HepG2 (cell line): ENCODE data around the gene CALML4. TPM values are rescaled to one million over a fixed set of nuclear protein-coding genes. Genes with fewer than 3 reads are reported as not detected.

Experiments used
- CREB1 ChIP-seq, 2 experiments: fragments of 450-650 bp in 1 of 2; IDR thresholded peaks; 2 replicates each; pipeline ENCODE4 v1.6.1; 2016 to 2017; ENCODE audit warnings: control low read depth in 1 of 2, mild to moderate bottlenecking in 1 of 2, missing compliant biosample characterization in 1 of 2, missing genetic modification characterization in 1 of 2
- CREB3 ChIP-seq: sonication (generic); formaldehyde crosslinking; IDR thresholded peaks from 2 replicates; pipeline ENCODE4 v1.5.0; 2020; ENCODE audit warnings: missing genetic modification reagents
- DNMT1 ChIP-seq: sonication (generic); formaldehyde crosslinking; IDR thresholded peaks from 2 replicates; pipeline ENCODE4 v1.5.1; 2020; ENCODE audit warnings: mild to moderate bottlenecking, missing genetic modification reagents
- FIP1L1 ChIP-seq: fragments of 200-400 bp; formaldehyde crosslinking; IDR thresholded peaks from 2 replicates; pipeline ENCODE4 v1.6.1; 2018; ENCODE audit warnings: low read depth, mild to moderate bottlenecking, low read length, moderate library complexity, borderline replicate concordance; ENCODE audit not compliant: insufficient read depth
- MTERF4 ChIP-seq: sonication (generic); formaldehyde crosslinking; IDR thresholded peaks from 2 replicates; pipeline ENCODE4 v1.8.0; 2023; ENCODE audit warnings: mild to moderate bottlenecking, missing genetic modification reagents
- MYC ChIP-seq: sonication (generic); formaldehyde crosslinking; IDR thresholded peaks from 2 replicates; pipeline ENCODE4 v1.9.0; 2021; ENCODE audit warnings: missing genetic modification reagents, borderline replicate concordance
- SETDB1 ChIP-seq: sonication (generic); formaldehyde crosslinking; IDR thresholded peaks from 2 replicates; pipeline ENCODE4 v1.5.1; 2020; ENCODE audit warnings: missing genetic modification reagents, mild to moderate bottlenecking, borderline replicate concordance
- TP53 ChIP-seq: sonication (generic); formaldehyde crosslinking; conservative IDR thresholded peaks from 2 replicates; pipeline ENCODE4 v1.4.0; 2020; ENCODE audit warnings: missing genetic modification reagents
- ZFP91 ChIP-seq: sonication (generic); formaldehyde crosslinking; IDR thresholded peaks from 2 replicates; pipeline ENCODE4 v1.9.0; 2022; ENCODE audit warnings: missing genetic modification reagents, mild to moderate bottlenecking, borderline replicate concordance
- ZNF414 ChIP-seq: sonication (generic); formaldehyde crosslinking; IDR thresholded peaks from 2 replicates; pipeline ENCODE4 v1.5.0; 2020; ENCODE audit warnings: missing genetic modification reagents
- ZNF501 ChIP-seq: sonication (generic); formaldehyde crosslinking; IDR thresholded peaks from 2 replicates; pipeline ENCODE4 v1.5.1; 2020; ENCODE audit warnings: mild to moderate bottlenecking, moderate library complexity, missing genetic modification reagents
- polyA plus RNA-seq, 8 experiments: library from polyadenylated mRNA; depleted of rRNA in 3 of 8; stranded (reverse) in 7 of 8; unstranded in 1 of 8; fragments of >200 nt; fragmentation: Illumina TruSeq in 4 of 8; extraction: Trizol in 4 of 8; gene quantifications; 2 replicates each; pipeline versions ENCODE4 v1.2.1 to v1.2.3, GENCODE V29; 2011 to 2016; ENCODE audit warnings: low read depth in 4 of 8, missing spikeins in 1 of 8, mixed read lengths in 1 of 8; ENCODE audit not compliant: insufficient read depth in 1 of 8
- total RNA-seq, 5 experiments: library from RNA; depleted of rRNA; stranded (reverse); fragments of >200 nt; fragmentation: Illumina TruSeq; extraction: Trizol; gene quantifications; 2 replicates each; pipeline ENCODE4 v1.2.3, GENCODE V29; 2016; ENCODE audit warnings: low read depth in 1 of 5
- TF ChIP-seq, protein P1 (sequence below): sonication (generic); formaldehyde crosslinking; IDR thresholded peaks from 2 replicates; pipeline ENCODE4 v1.8.1; 2023; ENCODE audit warnings: mild to moderate bottlenecking, inconsistent platforms, moderate library complexity, missing genetic modification reagents, borderline replicate concordance
- TF ChIP-seq, protein P2 (sequence below): sonication (generic); formaldehyde crosslinking; conservative IDR thresholded peaks from 2 replicates; pipeline ENCODE4 v1.8.1; 2023; ENCODE audit warnings: missing genetic modification reagents
- TF ChIP-seq, protein P3 (sequence below): sonication (generic); formaldehyde crosslinking; IDR thresholded peaks from 2 replicates; pipeline ENCODE4 v1.4.0; 2020; ENCODE audit warnings: missing genetic modification reagents

CALML4 gene
- total and polyA plus RNA-seq, 2 of the 13 experiments (the other 11 are each of a cell fraction or from before 2014, with no cell fraction given) = 3.6 to 8.7 TPM

DNA sequence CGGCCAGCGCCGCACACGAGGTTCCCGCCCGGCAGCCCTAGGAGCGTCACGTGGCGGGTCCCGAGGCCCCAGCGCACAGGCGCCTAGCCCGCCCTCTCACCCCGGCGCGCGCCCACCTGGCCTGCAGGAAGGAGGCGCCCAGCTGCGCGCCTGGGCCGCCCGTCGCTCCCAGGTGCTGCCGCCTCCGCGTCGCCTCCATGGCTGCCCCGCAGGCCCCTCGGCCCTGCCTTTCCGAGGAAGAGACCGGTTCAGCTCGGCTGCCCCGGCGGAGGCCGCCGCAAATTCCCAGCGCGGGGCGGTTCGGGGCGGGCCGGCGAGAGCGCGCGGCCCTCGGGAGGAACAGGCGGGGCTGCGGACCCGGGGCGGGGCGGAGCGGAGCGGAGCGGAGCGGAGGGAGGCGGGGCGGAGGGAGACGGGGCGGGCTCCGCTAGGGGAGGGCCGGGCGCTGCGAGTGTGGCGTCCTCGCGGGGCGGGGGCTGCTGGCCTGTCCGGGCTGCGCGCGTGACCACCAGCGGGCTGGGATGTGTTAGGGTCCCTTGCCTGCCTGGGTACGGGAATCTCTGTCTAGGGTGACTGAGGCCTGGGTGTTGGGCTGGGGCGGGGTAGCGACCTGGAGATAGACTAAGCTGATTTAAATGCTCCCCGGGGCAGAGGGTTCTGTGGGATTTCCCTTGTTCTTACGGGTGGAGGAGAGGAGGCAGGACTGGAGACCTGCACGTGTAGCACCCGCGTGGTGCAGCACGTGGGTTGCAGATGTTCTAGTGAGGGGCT lies 24.4 kb upstream of the CALML4 start, which contains the start of gene CLN6 (continued):
- no peak for TF ChIP-seq FIP1L1
- TF ChIP-seq TP53 (CRISPR knock-in tag) = no peak
- peak; percentile 96 for TF ChIP-seq CREB3 (CRISPR knock-in tag)
- TF ChIP-seq ZNF501 (CRISPR knock-in tag) = peak; percentile 75; the same call in 1 of the 2 replicates
- TF ChIP-seq MYC (CRISPR knock-in tag) = peak; percentile 96
- TF ChIP-seq, protein P1, sequence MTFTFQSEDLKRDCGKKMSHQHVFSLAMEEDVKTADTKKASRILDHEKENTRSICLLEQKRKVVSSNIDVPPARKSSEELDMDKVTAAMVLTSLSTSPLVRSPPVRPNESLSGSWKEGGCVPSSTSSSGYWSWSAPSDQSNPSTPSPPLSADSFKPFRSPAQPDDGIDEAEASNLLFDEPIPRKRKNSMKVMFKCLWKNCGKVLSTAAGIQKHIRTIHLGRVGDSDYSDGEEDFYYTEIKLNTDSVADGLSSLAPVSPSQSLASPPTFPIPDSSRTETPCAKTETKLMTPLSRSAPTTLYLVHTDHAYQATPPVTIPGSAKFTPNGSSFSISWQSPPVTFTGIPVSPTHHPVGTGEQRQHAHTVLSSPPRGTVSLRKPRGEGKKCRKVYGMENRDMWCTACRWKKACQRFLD (CRISPR knock-in tag) = peak; percentile 74; the same call in 1 of the 2 replicates
- no peak; the same call in 1 of the 2 replicates for TF ChIP-seq ZFP91
- TF ChIP-seq SETDB1 = no peak
- TF ChIP-seq ZNF414 (CRISPR knock-in tag) = no peak
- TF ChIP-seq MTERF4 (CRISPR knock-in tag) = no peak; the same call in 1 of the 2 replicates
- TF ChIP-seq CREB1 (IDR thresholded peaks at IDR 0.05) = no peak
- no peak for TF ChIP-seq CREB1 (CRISPR knock-in tag; IDR thresholded peaks at IDR 0.05)
- TF ChIP-seq, protein P2, sequence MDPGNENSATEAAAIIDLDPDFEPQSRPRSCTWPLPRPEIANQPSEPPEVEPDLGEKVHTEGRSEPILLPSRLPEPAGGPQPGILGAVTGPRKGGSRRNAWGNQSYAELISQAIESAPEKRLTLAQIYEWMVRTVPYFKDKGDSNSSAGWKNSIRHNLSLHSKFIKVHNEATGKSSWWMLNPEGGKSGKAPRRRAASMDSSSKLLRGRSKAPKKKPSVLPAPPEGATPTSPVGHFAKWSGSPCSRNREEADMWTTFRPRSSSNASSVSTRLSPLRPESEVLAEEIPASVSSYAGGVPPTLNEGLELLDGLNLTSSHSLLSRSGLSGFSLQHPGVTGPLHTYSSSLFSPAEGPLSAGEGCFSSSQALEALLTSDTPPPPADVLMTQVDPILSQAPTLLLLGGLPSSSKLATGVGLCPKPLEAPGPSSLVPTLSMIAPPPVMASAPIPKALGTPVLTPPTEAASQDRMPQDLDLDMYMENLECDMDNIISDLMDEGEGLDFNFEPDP (CRISPR knock-in tag) = no peak
- 0 out of 2 replicates have a peak, but pooled peaks have one; percentile 41 for TF ChIP-seq DNMT1 (CRISPR knock-in tag)
- TF ChIP-seq, protein P3, sequence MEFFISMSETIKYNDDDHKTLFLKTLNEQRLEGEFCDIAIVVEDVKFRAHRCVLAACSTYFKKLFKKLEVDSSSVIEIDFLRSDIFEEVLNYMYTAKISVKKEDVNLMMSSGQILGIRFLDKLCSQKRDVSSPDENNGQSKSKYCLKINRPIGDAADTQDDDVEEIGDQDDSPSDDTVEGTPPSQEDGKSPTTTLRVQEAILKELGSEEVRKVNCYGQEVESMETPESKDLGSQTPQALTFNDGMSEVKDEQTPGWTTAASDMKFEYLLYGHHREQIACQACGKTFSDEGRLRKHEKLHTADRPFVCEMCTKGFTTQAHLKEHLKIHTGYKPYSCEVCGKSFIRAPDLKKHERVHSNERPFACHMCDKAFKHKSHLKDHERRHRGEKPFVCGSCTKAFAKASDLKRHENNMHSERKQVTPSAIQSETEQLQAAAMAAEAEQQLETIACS (CRISPR knock-in tag) = peak; percentile 91
